IPS DF 4.7 (cell line): ENCODE results near the gene SIK3.
"Not testable (repeated sequence)": the region's sequence is repeated elsewhere in the genome, so short reads cannot be mapped to it uniquely, and the experiment has no call there.

Experiments used
- DNase-seq: peaks from one replicate; pipeline ENCODE4 v3.0.0-alpha.2; 2013; ENCODE audit warnings: low spot score; ENCODE audit errors: extremely low read depth

Gene SIK3

DNA sequence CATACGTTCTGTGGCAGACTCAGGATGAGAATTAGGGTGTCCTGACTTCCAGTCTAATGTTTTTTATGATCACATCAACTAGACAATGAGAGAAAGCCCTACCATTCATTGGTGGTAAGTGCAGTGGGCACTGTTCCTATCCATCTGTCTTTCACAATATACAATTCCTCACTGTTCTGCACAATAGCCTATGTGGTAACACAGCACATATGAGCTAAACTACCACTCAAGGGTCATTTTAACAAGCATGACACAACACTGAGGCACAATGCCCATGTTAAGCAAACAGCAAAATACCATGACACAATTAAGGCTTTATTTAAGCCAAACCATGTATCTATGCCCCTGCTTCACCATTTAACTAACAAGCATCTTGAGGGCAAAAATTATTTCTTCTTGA is 52.3 kb downstream of the SIK3 start:
- DNase-seq, result no peak

DNA sequence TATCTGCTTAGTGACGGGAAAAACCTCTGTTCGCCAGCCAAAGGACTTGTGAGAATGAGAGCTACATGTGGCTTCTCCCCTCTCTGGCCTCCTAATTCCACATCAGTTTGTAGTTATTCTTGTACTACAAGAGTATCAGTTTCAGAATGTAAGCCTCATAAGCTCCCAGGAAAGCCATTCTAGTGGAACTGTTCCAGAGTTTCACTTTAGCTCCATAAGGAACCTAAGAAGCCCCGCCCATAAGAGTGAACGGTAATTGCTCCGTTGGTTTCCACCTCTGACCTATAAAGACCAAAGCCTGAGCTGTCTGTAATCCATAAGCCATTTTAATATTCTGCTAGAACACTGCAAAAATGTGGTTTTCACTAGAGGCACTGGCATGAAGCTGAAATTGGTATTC is 53.0 kb downstream of the SIK3 start:
- DNase-seq, result no peak

DNA sequence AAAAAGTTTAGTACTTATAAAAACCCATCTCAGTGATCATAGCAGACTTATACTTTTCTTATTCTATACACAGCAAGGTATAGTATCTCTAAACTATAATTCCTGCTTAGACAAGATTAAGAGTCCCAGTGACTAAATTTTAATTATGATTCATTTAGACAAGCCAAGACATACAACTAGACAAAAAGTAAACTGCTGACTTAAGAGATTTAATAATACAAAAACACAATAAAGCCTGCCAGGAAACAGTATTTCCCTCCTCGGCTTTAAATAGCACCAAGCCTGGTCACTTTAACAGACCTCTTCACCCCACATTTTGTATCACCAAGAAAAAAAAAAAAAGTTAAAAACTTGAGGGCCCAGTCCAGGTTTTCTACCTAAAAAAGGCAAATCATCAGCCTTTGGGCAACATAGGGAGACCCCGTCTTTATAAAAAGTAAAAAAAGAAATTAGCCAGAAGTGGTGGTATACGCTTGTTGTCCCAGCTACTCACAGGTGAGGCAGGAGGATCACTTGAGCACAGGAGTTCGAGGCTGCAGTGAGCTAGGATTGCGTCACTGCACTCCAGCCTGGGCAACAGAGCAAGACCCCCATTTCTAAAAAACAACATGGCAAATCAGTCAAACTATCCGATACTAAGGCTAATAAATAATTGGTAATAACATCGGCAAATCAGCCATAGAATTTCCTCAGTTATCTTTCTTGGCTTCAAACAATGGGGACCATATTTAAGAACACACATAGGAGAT is 53.8 kb downstream of the SIK3 start:
- DNase-seq, result no peak

DNA sequence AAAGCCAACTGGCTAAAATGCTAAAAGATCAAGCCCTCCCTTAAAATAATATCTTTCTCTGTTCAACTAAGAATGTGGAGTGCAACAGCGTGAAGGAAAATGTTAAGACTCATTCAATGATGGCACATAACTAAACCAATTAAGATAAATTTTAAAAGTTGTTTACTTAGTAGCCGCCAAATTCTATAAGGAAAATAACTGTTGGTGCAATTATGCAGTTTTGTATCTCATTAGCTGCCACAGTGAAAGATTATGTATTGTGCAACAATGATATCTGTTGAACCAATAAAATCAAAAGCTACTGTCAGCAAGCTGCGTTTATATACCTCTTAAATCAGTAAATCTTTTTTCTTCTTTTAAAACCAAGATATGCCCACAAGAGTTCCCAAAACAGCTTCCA is 55.5 kb downstream of the SIK3 start:
- no peak for DNase-seq

DNA sequence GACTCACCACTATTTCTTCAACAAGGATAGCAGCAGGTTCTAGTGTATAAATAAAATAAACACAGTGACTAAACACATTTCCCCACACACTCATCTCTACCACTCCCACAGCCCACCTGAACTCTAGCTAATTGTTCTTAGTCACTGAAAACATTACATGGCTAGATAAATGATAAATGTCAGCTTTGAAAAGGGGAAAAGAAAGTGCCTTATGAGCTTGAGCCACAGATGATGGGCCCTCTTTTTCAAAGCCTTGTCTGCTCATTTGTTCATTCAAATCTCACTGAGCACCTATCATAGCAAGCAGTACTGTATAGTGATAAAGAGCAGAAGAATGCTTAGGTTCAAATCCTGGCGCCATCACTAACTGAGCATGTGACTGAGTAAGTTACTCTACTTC is 58.3 kb downstream of the SIK3 start:
- no peak for DNase-seq

DNA sequence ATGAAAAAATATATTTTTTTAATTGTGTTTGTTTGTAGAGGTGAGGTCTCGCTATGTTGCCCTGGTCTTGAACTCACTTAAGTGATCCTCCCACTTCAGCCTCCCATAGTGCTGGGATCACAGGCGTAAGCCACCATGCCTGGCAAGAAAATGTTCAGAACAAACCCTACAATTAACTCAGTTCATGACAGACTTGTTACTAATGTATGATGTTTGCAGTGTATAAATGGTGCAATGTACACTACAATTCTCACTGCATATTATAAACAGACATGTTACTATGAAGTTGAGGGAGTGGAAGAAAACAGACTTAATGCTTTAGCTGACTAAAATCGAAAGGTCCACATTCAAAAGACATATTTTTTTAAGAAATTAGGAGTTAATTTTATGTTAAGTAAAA is 59.0 kb downstream of the SIK3 start:
- DNase-seq, result no peak

DNA sequence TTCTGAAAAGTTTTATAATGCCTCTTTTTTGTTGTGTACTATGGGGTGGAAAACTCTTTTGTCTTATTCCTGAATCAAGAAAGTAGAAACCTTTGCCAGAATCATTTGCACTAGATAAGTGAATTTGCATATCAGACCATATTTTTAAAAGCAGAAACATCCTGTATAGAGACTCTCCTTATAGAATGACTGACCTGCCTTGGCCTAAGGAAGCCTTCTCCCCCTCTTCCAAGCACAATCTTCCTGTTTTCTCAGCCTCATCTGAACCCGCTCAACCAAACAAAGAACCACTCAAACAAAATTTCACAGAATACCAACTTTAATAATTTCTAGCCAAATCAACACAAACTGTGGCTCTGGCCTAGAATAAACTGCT is 60.3 kb downstream of the SIK3 start:
- no peak for DNase-seq

DNA sequence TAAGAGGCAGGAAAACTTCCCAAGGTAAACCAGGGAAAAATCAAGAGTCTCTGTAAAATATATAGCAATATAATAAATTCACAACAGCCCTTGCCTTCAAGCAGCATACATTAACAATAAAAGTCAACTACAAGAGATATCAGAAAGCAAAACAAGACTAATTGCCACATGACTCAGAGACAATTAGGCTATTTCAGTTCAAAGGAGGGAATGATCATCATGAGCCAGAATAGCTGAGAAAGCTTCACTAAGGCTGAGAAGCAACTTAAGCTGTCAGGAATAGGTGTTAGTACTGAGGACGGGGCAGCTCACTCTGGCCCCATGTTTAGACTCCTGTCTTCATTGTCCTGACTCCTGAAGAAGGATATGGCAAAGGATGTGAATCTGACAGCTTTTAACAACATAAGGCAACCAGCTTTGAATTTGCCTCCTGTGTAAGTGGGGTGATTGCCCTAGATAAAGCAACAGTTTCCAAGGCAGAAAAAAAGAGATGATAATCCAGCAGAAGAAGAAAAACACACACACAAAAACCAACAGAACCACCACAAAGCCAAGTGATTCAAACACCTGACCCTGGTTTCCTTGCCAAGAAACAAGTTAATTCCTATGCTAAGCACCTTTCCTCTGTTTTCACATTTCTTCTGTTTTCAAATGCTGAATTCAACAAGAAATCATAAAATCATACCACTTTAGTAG is 60.8 kb downstream of the SIK3 start:
- no peak for DNase-seq

DNA sequence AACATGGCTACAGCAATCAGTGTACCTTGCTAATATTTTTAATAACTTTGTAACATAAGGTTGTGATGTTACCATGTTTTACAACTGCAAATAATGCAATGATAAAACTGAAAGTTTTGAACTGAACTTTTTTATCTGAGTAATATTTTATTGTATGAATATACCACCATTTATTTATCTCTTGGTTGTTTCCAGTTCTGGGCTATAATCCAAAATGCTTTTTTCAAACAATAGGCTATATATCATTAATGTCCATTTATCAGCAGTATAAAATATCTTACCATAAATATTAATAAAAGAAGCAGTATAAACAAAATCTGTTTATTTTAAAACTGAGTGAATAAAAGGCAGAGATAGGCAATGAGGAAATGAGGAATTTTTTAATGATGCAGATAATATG is 63.3 kb downstream of the SIK3 start:
- no peak for DNase-seq

DNA sequence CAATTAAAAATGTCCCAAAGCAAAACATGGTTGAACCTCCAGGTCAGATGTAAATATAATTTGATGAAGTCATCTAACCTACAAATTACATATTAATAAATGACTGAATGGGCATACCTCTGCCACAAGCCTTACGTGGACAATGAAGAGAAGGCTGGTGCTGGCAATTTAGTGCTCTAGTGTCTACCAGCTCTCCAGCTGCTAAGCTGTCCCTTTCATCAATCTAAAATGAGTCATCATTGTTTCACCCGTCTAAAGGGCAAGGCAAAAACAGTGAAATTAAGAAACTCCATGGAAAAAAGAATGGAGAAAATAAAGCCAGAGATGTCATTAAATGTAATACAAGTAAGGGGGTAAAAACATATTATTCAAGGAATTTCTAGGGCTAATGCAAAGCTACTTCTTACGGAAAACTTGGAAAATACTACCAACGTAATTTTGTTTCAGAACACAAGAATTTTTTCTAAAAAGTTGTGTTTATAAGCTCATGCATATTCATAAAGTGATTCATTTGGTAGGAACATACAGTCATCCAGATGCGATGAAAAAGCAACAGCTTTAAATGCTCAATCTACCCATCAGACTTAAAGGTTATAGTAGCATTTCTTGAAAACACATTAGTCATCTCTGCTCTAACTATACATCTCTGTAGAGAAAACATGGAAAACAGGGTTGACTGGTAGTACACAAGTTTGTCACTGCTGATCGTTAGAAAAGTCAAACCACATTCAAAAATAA is 71.5 kb downstream of the SIK3 start:
- no peak for DNase-seq

DNA sequence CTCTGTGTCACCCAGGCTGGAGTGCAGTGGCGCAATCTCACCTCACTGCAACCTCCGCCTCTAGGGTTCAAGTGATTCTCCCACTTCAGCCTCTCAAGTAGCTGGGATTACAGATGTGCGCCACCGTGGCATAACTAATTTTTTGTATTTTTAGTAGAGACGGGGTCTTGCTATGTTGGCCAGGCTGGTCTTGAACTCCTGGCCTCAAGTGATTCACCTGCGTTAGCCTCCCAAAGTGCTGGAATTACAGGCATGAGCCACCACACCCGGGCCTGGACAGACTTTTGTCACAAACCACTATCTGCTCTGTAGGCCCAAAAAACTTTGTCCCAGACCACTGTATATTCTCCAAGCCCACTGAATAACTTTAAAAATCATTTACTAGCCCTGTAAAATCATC is 74.5 kb downstream of the SIK3 start:
- DNase-seq, result not testable (repeated sequence)

DNA sequence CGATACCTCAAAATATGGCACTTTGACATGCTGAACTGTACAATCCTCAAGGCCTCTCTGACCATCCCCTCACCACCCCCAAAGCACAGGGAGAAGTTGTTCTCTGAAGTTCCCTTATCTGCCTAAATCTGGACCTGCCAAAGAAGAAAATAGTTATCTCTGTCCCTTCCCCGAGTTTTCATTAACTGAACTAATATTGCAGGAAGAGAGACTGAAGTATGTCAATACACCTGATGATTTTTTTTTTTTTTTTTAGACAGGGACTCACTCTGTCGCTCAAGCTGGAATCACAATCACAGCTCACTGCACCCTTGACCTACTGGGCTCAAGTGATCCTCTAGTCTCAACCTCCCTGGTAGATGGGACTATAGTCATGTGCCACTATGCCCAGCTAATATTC is 75.0 kb downstream of the SIK3 start:
- DNase-seq, result no peak

DNA sequence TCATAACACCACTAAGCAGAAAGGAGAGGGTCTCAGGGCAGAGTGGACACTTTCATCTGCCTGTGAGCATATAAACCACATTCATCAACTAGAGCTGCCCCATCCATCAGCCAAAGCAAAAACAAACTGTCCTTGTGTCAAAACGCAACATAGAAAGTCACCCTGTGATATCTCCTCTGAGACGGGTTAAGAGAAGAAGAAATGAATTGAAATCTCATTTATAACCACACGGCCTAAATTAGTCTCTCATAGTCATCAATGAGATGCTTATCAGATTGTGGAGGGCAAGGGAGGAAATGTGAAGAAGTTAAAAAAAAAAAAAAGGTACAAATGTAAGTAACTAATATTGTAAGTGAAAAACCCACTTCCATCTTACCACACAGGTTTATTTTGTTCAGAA is 75.7 kb downstream of the SIK3 start:
- no peak for DNase-seq

DNA sequence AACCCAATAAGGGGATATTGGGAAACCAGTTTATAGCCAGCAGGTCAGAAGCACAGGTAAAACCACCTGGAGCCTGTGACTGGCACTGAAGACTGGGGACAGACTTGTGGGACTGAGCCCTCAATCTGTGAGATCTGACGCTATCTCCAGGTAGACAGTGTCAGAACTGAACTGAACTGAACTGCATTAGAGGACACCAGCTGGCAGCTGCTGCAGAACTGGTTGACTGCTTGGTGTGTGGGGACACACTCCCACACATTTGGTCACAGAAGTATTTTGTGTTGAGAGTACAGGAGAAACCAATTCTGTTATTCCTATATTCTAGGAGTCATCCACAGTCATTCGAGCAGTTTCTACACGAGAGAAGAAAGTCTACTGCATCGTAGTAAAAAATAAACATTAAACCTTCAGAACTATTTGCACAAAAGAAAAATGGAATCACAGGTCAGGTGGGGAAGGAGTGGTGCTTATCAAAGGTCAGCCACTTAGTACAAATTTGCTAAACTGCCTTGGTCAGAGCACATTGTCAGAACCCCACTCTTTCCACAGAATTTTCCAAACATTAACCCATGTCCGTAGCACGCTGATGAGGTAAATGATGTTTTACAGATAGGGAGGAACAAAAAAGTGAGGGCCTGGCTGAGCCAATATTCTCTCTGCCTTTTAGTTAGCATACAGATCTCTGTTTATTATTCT is 77.2 kb downstream of the SIK3 start:
- no peak for DNase-seq

DNA sequence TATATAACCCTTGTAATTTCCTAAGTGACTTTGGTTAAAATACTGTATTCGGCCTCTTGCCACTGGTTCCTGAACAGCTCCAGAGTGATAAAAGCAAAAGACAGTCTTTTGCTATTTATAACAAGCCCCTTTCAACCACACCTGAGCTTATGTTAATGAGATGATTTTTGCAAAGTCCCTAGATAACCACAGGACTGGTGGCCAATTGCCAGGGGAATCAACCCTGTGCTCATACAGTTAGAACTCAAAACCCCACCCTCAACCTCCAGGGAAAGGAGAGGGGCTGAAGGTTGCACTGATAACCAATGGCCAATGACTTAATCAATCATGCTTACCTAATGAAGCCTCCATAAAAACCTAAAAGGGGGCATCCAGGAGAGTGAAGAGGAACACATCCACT is 77.9 kb downstream of the SIK3 start:
- DNase-seq, result no peak

DNA sequence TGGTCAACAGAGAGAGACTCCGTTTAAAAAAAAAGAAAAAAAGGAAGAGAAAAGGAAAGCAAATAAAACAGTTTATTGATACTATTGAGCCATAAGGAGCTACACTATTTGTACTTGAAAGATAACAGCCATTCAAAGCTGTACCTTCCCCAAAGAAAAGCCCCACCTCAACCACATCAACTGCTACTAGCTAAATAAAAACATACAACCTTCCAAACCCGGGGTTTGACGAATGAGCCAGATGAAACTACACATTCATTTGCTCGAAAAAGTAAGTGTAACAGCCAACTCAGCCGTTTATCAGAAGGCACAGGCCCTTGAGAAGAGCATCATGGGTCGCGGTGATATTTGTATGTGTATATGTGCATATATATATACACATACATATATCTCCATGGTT is 78.4 kb downstream of the SIK3 start:
- no peak for DNase-seq

DNA sequence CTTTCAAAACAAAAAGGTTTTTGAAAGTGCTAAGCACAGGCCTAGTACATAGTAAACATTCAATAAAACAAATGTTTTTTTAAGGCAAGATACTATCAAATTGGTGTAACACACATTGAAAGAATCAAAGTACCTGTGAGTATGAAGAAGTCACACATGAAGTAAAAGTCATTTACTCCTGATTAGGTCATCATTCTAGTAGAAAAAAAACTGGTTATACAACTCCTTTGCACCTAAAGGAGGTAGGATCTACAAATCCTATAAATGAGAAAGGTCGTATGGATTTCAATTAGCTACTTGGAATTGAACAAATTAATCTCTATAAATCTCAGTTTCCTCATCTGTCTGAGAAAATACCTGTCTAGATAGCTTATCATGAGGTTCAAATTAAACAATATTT is 80.8 kb downstream of the SIK3 start:
- DNase-seq, result no peak

DNA sequence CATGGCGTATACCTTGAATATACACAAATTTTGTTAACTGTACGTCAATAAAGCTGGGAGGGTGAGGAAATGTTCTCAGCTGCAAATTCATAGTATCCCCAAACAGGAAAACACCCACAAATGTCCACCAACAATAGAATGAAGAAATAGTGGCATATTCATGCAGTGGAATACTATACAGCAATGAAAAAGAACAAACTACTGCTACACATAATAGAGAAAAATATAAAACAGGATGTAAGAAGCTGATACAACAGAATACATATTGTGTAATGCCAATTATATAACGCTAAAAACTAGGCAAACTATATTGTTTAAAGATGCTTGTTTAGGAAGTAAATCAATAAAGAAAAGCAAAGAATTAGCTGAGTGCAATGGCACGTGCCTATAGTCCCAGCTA is 81.5 kb downstream of the SIK3 start:
- no peak for DNase-seq

DNA sequence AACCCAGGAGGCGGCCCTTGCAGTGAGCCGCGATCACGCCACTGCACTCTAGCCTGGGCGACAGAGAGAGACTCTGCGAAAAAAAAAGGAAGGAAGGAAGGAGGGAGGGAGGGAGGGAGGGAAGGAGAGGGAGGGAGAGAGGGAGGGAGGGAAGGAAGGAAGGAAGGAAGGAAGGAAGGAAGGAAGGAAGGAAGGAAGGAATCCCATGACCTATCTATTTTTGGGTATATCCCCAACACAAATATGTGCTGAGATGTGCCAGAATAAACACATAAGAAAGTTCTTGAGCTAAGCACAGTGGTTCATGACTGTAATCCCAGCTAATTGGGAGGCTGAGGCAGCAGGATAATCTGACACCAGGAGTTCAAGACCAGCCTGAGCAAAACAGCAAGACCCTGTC is 82.0 kb downstream of the SIK3 start:
- no peak for DNase-seq

DNA sequence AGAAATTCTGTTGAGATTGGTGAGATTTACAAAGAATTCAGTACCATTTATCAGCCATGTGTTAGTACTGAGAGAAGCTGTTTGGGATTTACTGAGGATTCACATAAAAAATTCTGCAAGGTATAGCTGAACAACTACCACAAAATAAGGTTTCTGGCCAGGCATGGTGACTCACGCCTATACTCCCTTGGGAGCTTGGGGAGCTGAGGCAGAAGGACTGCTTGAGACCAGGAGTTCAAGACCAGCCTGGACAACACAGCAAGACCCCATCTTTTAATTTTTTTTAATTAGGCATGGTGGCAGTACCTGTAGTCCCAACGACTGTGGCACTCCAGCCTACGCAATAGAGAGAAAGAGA is 86.7 kb downstream of the SIK3 start:
- DNase-seq, result no peak

DNA sequence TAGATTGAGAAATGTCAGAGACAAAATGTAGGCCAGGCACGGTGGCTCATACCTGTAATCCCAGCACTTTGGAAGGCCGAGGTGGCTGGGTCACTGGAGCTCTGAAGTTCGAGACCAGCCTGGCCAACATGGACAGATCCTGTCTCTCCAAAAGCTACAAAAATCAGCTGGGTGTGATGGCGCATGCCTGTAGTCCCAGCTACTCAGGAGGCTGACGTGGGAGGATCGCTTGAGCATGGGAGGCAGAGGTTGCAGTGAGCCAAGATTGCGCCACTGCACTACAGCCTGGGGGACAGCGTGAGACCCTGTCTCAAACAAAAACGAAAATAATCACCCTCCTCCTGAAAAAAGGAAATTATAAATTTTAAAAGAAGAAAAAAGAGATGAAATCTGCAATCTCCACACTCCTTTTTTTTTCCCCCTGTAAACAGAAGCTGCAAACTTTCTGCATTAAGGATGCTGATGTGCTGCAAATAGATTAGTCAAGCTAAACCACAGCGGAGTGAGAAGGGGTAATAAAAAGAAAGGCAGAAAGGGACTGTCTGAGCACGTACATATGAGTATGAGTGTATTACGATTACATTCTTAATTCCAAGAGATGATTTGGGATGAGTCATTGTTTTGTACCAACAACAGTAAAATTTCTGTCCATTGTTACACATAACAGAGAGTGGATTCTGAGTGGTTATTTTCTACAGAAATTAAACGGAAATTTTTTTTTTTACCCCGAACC is 87.3 kb downstream of the SIK3 start:
- no peak for DNase-seq
